RWPE1 (cell line): ENCODE measurements around the gene OGDHL.

Experiments used
- CTCF ChIA-PET: fragments of 350-600 bp; sonication (Branson Sonifier 250); formaldehyde crosslinking; extraction: SDS; loops from one replicate; lab custom pipeline; 2021; lab: Yijun Ruan, JAX
- POLR2A ChIA-PET: fragments of 400-600 bp; formaldehyde crosslinking; extraction: SDS; loops from one replicate; lab custom pipeline; 2020; ENCODE audit warnings: antibody characterized with exemption; ENCODE audit not compliant: low non-redundant PET; lab: Yijun Ruan, JAX
- DNase-seq: peaks from one replicate; pipeline ENCODE4 v3.0.0; 2012; ENCODE audit warnings: low spot score
- H3K27ac ChIP-seq: fragments of 450-650 bp; 2 replicates; pipeline ENCODE4 v1.5.1; 2017
- TF ChIP-seq, protein P1 (sequence below): fragments of 450-650 bp; conservative IDR thresholded peaks from 2 replicates; pipeline ENCODE4 v1.5.1; 2017; ENCODE audit warnings: low read depth, mild to moderate bottlenecking

Gene OGDHL

DNA sequence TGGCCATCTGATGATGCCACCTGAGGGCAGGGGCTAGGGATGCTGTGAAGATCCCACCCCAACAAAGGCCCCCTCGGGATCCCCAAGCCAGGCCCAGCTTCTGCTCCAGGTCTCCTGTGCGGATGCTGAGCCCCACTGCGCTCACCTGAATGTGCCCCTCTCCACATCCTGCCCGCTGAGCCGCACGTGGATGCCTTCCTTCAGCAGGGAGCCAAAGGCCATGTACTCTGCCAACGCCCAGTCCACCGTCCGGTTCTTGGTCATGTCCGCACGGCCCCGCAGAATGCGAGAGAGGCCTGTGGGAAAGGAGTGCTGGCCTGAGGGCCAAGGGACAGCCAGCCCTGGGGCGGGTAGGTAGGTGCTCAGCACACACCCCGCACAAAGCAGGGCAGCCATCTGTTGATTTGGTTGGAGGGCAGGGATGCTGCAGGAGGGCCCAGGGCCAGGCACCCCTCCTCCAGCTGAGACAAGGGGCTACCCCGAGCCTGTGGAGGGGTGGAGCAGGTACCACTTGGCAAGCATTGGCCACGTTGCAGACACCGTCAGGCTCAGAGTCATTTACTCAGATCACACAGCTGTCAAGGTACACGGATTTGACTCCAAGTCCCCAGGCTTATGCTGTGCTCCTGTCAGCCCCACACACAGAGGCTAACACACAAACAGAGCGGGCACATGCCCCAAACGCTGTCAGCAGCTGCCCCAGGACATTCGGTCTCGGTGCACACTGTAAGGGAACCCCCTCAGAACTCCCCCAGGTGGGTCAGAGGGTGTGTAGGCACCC is 19.2 kb downstream of the OGDHL start:
- no peak overlapping the region for H3K27ac ChIP-seq
- CTCF ChIA-PET = interaction anchor here (0.6 to 0.7 kb wide), 2 partner anchors 9 to 143 kb away, joined by 3 to 4 read pairs; no protein-coding TSS in a partner anchor
- TF ChIP-seq, protein P1, sequence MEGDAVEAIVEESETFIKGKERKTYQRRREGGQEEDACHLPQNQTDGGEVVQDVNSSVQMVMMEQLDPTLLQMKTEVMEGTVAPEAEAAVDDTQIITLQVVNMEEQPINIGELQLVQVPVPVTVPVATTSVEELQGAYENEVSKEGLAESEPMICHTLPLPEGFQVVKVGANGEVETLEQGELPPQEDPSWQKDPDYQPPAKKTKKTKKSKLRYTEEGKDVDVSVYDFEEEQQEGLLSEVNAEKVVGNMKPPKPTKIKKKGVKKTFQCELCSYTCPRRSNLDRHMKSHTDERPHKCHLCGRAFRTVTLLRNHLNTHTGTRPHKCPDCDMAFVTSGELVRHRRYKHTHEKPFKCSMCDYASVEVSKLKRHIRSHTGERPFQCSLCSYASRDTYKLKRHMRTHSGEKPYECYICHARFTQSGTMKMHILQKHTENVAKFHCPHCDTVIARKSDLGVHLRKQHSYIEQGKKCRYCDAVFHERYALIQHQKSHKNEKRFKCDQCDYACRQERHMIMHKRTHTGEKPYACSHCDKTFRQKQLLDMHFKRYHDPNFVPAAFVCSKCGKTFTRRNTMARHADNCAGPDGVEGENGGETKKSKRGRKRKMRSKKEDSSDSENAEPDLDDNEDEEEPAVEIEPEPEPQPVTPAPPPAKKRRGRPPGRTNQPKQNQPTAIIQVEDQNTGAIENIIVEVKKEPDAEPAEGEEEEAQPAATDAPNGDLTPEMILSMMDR = no peak
- DNase-seq = no peak
- POLR2A ChIA-PET = no interaction called here

DNA sequence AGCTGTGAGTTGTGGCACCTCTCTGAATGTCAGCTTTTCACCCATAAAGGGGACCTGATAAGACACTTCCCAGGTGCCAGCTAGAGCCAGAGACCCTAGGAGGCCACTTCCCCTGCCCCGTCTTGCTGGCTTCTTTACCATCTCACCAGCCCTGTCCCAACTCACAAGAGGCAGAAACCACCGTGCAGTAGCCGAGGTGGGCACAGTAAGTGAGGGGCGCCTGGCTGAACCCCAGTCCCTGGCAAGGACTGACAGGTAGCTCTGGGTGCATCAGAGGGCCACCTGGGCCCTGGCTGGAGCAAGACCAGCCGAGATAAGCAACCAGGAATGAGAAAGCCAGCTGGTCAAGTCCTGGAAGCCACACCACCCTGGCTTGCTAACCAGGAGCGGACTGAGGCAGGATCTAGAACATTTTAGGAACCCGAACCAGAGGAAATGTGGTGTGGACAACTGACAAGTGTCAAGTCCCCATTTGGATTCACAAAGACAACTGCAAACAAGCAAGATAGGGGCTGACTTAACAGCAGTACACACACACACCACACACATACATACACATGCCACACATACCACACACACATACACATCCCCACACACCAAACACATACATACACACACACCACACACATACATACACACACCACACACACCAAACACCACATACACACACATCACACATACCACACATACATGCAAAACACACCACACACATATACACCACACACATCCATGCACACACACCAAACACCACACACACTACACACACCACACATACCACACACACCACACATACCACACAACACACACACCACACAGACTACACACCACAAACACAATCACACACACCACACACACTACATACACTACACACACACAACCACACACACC is 20.8 kb downstream of the OGDHL start:
- no peak for DNase-seq
- TF ChIP-seq, protein P1 = no peak
- POLR2A ChIA-PET = no interaction called here
- CTCF ChIA-PET = no interaction called here
- H3K27ac ChIP-seq = no peak overlapping the region

DNA sequence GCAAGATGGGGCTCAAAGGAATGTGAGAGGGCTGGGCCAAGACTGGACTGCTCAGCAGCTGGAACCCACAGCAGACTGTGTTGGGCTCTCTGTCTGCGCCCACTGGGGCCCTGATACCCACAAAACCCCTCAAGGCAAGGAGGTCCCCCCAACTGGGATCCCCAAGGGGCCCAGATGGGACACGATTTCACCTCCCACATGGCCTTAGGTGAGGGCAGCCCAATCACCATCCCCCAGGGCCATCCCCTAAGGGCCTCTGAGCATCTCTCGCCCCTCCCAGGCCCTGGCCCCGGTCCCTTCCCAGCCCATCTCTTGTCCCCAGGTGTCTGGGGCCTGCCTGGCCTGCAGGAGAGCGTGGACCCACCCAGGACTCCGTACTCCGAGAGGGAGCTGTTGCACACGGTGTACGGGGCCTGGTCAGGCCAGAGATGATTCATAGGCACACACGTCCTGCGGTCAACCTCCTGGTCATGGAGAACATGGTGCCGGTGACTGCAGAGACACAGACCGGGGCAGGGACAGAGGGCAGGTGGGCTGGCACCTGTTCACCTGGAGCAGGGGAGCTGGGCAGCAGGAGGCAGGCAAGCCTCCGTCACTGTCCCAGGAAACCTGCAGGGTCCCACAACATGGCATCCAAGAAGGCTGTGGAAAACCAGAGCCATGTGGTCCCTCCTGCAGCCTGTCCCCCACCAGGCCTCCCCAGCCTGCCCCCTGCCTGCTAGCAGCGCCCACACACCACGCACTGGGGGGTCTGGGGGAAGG is 21.6 kb downstream of the OGDHL start:
- ChIA-PET CTCF (no interaction called here), POLR2A (no interaction called here)
- no peak overlapping the region for H3K27ac ChIP-seq
- DNase-seq = no peak
- TF ChIP-seq, protein P1 = no peak

DNA sequence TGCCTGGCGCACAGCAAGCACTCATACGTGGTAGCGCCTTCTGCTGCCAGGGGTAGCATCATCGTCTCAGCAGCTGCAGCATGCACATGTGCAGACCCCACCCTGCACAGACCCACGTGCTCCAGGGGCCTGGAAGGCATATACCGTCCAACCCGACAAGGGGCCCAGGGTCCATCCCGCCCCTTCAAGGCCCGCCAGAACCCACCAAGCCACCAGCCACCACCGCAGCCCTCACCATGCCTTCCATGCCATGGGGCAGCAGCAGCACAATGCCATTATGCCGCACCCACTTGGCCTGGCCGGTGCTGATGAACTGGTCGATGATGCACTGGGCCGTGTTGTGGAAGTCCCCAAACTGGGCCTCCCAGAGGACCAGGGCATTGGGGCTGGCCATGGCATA is 22.7 kb downstream of the OGDHL start:
- CTCF ChIA-PET = interaction anchor here (0.6 kb wide), 1 partner anchor 71 kb away, joined by 5 read pairs; no protein-coding TSS in a partner anchor
- no peak overlapping the region for H3K27ac ChIP-seq
- TF ChIP-seq, protein P1 = no peak
- no peak for DNase-seq
- POLR2A ChIA-PET = no interaction called here

DNA sequence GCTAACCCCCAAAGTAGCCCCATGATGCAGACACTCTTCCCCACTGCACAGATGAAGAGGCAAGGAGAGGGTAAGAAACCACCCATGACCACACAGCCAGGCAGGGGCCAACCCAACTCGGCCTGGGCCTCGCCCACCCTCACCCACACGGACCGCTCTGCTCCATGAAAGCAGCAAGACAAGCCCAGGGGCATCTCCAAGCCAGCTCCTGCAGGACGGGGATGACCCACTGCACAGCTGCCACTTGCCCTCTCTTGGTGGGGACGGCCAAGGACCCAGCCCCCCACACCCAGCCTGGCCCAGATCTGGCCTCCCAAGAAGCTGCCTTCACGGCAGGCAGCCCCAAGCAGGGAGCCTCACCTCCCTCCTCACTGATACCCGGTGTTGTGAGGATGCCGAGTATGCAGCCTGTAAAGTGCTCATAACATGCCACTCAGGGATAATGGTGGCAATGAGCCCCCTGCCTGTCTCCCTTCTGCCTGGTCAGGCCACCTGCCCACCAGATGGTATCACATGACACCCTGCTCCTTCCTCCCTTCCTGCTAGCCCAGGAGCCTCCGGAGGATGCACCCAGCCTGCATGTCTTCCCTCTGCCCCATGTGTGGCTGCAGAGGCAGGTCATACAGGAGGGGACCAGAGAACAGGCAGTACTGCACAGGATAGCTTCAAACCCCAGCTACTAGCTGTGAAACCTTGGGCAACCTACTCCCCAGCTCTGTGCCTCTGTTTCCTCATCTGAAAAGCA is 23.3 kb downstream of the OGDHL start:
- DNase-seq = no peak
- no peak overlapping the region for H3K27ac ChIP-seq
- ChIA-PET CTCF (no interaction called here), POLR2A (no interaction called here)
- TF ChIP-seq, protein P1 = no peak
